GOT3 (cell line): ENCODE data around the gene SLC35F2.
"Not testable (repeated sequence)": the region's sequence is repeated elsewhere in the genome, so short reads cannot be mapped to it uniquely, and the experiment has no call there.

Experiments
- DNase-seq: peaks from one replicate; lab custom pipeline; 2025; ENCODE audit warnings: mixed read lengths; lab: John Stamatoyannopoulos, UW

Gene SLC35F2

DNA sequence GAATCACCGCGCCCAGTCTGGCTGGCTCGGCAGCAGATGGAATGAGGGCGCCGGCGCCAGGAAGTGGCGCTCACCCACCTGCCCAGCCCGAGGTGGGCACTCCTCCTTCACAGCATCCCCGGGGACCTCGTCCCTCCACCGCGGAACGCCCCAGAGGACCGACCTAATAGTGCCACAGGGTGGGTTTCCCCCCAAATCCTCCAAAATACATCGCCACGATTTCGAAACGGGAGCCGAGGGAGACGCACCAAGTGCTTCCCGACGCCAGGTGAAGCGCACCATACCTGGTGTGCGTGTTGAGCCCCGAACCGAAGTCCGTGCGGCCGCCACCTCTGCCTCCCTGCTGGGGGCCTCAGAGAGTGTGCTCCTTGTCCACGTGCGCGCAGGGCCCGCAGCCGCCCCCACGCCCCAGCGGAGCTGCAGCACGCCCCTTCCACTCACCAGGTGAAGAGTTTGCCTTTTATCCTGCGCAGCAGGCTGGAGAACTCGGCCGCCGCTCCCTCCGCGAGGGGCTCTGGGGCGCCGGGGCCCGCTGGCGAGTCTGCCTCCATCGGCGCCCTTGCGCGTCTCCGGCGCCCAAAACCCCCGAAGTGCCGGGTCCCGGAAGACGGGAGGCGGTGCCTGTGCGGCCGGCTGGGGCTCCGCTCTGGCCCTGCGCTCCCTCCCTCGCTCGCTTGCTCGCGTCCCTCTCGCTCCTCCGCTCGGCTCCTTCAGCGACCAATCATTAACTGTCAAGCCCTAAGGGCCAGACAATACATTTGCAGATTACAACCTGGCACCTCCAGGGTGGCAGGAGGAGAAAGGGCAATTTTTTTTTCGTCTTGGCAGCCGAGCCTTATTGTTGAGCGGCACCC lies at the start of gene SLC35F2:
SLC35F2 (minus strand) TSS at position 571 of the 854 bp plus-strand sequence; CDS start at position 551, 20 bp downstream.
- peak; percentile 36 for DNase-seq

GRCh38 chr11:107908211-107908610 lies 49.6 kb upstream of the SLC35F2 start:
- DNase-seq, result no peak

GRCh38 chr11:107898270-107898669 lies 39.7 kb upstream of the SLC35F2 start:
- no peak for DNase-seq

GRCh38 chr11:107882095-107882820 lies 23.7 kb upstream of the SLC35F2 start:
- no peak for DNase-seq

DNA sequence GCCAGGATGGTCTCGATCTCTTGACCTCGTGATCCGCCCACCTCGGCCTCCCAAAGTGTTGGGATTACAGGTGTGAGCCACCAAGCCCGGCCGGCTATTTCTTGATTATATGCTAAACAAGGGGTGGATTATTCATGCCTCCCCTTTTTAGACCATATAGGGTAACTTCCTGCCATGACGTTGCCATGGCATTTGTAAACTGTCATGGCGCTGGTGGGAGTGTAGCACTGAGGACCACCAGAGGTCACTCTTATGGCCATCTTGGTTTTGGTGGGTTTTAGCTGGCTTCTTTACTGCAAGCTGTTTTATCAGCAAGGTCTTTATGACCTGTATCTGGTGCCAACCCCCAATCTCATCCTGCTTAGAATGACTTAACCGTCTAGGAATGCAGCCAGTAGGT lies 22.9 kb upstream of the SLC35F2 start:
- not testable (repeated sequence) for DNase-seq

- DNase-seq, result no peak
Measured at GRCh38 chr11:107876141-107876540, 17.6 kb upstream of the SLC35F2 start.

DNA sequence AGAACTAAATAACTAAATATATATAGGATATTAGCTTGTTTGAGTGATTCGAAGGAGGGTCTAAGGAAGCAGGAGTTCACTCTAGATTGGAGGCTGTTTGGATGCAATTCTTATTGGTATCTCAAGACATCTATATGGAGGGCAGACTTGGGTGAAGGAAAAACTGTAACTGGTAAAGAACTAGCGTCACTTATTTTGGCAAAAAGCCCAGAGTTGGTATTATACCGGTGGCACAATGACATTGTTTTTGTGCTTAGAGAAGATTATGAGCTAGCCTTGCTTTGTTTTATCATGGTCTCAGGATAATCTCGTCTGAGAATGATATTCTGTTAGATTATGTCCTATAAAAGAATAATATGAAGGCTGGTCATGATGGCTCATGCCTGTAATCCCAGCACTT lies 6.0 kb upstream of the SLC35F2 start:
- DNase-seq, result no peak

DNA sequence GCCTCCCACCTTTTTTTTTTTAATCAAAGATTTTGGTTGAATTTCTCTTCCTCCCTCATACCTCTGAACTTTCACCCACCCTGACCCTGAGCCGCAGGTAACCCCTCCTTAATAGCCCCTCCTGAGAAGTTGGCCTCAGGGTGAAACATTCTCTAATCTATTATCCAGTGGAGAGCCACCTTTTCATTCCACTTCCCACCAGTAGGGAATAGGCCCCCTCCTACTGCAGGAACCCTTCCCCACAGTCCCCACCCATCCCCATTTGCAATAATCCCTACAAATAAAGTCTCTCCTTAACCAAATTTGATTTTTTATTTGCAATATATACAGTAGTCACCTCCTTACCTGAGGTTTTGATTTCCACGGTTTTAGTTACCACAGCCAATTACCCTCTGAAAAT lies 2.1 kb upstream of the SLC35F2 start:
- no peak for DNase-seq

DNA sequence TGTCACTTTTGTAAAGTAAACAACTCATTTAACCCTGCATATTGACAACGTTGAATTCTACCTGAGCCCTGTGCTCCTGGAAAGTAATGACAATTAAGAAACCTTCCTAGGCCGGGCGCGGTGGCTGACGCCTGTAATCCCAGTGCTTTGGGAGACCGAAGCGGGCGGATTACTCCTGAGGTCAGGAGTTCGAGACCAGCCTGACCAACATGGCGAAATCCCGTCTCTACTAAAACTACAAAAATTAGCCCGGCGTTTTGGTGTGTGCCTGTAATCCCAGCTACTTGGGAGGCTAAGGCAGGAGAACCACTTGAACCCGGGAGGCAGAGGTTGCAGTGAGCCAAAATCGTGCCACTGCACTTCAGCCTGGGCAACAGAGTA lies 1.6 kb upstream of the SLC35F2 start:
- DNase-seq, result not testable (repeated sequence)

GRCh38 chr11:107859459-107860239 lies 1.1 kb upstream of the SLC35F2 start:
- DNase-seq, result no peak

GRCh38 chr11:107857550-107858216 lies 904 bp downstream of the SLC35F2 start:
- DNase-seq, result no peak

DNA sequence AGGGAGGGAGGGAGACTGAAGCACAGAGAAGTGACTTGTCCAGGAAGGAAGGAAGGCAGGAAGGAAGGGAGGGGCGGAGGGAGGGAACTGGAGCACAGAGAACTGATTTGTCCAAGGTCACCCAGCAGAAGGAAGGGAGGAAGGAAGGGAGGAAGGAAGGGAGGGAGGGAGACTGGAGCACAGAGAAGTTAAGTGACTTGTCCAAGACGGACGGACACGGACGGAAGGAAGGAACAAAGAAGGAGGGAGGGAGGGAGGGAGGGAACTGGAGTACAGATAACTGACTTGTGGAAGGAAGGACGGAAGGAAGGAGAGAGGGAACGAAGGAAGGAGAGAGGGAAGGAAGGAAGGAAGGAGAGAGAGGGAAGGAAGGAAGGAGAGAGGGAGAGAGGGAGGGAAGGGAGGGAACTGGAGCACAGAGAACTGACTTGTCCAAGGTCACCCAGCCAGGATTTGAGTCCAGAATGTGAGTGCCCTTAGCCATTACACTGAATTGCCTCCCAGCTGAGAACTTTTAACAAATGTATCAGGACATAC lies 1.5 kb downstream of the SLC35F2 start:
- no peak for DNase-seq

- DNase-seq, result no peak
Measured at GRCh38 chr11:107856180-107856980, 2.2 kb downstream of the SLC35F2 start.

DNA sequence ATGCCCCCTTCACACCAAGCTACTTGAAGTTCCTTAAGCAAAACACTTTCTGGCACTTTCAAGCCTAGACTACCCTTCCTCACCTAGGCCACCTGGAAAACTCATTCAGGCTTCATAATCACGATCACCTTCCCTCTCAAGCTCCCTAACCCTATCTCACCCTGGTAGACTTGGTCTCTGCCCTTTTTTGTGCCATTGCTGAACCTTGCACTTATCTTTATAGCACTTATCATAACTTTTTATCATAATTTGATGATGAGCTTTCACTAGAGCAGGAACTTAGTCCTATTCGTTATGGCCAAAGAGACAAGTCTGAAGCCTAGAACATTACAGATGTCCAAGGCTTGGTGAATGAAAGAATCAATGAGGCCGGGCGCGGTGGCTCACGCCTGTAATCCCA lies 5.5 kb downstream of the SLC35F2 start:
- DNase-seq, result no peak

DNA sequence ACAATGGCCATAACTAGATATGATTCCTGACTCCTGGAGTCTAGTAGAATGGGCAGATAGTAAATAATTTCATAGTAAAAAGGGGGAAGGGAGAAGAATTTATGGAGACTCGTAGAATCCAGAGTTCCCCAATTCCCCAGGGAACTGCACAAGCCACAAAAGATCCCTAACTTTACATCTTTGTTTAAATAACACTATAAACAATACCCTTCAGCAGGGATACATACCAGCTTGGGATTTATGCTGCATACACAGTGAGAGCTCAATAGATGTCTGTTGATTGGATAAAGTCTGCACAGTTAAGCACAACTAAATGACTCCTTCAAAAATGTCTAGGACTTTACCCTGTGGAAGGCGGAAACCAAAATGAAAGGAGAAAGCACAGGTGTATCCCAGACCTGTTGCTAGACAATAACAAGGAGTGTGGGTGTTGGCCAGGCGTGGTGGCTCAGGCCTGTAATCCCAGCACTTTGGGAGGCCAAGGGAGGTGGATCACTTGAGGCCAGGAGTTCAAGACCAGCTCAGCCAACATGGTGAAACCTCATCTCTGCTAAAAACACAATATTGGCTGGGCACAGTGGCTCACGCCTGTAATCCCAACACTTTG lies 6.8 kb downstream of the SLC35F2 start:
- DNase-seq, result no peak

DNA sequence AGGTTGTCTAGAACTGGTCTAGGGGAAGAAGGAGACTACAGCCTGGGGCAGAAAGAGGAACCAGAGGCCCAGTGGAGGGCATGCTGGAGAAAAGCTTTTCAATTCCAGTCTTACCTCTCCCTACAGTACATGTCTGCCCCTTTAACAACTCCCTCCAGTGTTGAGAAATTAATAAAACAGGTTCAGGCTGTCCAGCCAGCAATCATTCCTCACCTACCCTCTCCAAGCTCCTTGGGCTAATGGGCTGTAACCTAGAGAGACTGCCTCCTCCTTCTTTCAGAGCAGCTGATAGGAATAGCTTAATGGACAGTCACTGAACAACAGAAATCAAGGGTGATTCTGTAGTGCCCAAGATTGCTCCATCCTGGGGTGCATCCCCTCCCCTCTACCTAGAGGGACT lies 8.8 kb downstream of the SLC35F2 start:
- DNase-seq, result no peak

DNA sequence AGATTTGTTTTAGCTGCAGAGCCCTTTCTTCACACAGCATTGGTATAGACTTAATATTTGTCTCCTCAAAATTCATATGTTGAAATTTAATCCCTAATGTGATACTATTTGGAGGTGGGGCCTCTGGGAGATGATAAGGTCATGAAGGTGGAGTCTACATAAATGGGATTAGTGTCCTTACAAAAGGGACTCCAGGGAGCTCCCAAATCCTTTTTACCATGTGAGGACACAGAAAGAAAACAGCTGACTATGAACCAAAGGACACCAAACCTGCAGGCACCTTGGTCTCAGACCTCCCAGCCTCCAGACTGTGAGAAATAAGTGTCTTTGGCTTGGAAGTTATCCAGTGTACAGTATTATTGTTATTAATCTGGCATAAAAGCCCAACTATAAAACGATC lies 10.2 kb downstream of the SLC35F2 start:
- no peak for DNase-seq

- DNase-seq, result no peak
Measured at GRCh38 chr11:107847184-107847583, 11.4 kb downstream of the SLC35F2 start.

DNA sequence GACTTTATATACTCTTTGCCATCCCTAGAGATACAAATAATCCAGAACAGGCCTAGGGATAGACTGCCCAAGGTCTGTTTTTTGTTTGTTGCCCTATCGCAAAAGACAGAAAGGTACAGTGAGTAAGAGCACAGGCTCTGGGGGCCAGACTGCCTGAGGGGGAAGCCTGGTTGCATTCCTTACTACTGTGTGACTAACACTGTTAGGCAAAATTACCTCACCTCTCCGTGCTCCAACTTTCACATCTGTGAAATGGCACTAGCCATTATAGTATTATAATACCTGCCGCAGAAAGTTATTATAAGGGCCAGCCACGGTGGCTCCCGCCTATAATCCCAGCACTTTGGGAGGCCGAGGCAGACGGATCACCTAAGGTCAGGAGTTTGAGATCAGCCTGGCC lies 14.5 kb downstream of the SLC35F2 start:
- no peak for DNase-seq

DNA sequence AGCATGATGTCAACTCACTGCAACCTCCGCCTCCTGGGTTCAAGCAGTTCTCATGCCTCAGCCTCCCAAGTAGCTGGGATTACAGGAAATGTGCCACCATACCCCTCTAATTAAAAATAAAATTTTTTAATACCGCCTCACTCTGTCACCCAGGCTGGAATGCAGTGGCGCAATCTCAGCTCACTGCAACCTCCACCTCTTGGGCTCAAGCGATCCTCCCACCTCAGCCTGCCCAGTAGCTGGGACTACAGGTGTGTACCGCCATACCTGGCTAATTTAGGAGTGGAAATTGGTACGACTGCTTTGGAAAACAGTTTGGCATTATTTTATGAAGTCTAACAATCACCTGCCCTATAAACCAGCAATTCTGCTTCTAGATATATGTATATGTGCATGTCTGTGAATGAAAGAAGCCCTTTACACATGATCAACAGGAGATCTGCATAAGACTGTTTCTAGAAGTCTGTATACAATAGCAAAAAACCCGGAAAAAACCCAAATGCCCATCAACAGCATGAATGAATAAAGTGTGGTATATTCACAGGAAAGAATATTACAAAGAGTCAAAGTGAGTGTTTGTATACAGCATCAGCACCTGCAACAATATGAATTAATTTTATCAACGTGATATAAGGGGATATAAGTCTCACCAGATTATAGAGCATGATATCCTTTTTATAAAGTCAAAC lies 16.0 kb downstream of the SLC35F2 start:
- DNase-seq, result no peak
